GM12864 (cell line): ENCODE results near the gene NKAIN4.

Source experiments
- DNase-seq: peaks from one replicate; pipeline ENCODE4 v3.0.0-alpha.2; 2011; ENCODE audit warnings: low read depth
- H3K4me3 ChIP-seq: 2 replicates; pipeline ENCODE4 v1.5.1; 2011; ENCODE audit warnings: mild to moderate bottlenecking, low read depth, low read length, control low read depth
- TF ChIP-seq, protein P1 (sequence below): IDR thresholded peaks from 2 replicates; pipeline ENCODE4 v1.5.1; 2011; ENCODE audit warnings: low read depth, mild to moderate bottlenecking, moderate library complexity, low read length, control low read depth, inconsistent platforms; ENCODE audit errors: missing control alignments

The NKAIN4 gene

DNA sequence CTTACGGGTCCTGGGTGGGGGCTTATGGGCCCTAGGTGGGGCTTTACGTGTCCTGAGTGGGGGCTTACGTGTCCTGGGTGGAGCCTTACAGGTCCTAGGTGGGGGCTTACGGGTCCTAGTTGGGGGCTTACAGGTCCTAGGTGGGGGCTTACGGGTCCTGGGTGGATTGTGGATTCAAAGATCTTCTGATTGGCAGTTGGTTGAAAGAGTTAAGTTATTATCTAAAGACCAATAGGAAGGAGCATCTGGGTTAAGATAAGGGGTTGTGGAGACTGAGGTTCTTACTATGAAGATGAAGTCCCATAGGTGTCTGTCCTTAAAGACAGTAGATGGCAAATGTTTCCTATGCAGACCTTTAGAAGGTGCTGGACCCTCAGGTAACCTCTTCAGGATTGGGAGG is 27.0 kb downstream of the NKAIN4 start:
- no peak for DNase-seq
- no peak overlapping the region for H3K4me3 ChIP-seq
- TF ChIP-seq, protein P1, sequence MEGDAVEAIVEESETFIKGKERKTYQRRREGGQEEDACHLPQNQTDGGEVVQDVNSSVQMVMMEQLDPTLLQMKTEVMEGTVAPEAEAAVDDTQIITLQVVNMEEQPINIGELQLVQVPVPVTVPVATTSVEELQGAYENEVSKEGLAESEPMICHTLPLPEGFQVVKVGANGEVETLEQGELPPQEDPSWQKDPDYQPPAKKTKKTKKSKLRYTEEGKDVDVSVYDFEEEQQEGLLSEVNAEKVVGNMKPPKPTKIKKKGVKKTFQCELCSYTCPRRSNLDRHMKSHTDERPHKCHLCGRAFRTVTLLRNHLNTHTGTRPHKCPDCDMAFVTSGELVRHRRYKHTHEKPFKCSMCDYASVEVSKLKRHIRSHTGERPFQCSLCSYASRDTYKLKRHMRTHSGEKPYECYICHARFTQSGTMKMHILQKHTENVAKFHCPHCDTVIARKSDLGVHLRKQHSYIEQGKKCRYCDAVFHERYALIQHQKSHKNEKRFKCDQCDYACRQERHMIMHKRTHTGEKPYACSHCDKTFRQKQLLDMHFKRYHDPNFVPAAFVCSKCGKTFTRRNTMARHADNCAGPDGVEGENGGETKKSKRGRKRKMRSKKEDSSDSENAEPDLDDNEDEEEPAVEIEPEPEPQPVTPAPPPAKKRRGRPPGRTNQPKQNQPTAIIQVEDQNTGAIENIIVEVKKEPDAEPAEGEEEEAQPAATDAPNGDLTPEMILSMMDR, result no peak

DNA sequence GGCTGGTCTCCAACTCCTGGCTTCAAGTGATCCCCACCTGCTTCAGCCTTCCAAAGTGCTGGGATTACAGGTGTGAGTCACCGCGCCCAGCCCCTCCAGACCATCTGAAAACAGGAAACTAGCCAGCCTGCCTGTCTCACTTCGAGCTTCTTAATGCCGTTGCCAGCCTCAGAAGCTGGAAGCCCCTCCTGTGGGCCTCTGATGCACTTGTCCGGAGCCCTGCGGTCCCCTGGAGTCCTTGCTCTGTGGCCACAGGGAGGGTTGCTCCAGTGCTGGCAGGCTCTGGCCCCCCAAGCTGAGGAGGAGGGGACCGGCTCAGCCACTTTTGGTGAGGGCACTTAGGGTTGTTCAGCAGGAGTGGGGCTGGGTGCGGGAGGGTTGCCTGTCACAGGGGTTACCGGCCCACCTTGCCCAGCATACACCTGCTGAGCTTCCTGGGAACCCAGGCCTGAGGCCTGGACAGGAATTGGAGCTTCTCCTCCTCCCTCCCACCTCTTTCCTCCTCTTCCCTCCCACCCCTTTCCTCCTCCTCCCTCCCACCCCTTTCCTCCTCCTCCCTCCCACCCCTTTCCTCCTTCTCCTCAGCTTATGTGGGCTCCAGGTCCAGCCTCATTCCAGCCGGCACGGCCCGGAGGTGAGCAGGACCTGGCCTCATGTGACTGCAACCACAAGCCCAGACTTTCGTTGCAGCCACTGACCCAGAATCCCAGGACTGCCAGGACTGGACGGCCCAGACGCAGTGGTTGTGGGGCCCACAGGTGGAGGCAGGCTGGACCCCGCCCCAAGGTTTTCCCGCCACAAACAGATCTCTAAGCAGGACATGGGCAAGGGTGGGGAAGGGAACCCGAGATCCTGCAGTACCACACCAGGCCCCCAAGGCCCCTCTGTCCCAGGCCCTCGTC is 28.0 kb downstream of the NKAIN4 start:
- H3K4me3 ChIP-seq, result no peak overlapping the region
- TF ChIP-seq, protein P1, result no peak
- DNase-seq, result no peak

DNA sequence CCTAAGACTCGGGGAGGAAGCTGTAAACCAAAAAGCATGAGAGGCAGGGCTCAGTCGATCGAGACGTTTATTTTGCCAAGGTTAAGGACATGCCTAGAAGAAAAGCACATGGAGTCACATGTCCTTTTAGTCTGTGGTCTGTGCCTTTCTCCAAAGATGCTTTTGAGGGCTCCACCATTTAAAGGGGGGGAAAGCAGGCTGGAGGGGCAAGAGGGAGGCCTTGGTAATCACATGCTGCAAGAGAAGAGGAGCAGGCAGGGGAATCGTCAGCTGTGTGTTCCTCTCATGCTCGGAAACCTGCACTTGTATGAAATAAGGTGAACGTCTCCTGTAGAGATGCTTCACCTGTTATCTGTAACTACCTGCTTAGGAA is 29.2 kb downstream of the NKAIN4 start:
- TF ChIP-seq, protein P1, result no peak
- no peak for DNase-seq
- no peak overlapping the region for H3K4me3 ChIP-seq

DNA sequence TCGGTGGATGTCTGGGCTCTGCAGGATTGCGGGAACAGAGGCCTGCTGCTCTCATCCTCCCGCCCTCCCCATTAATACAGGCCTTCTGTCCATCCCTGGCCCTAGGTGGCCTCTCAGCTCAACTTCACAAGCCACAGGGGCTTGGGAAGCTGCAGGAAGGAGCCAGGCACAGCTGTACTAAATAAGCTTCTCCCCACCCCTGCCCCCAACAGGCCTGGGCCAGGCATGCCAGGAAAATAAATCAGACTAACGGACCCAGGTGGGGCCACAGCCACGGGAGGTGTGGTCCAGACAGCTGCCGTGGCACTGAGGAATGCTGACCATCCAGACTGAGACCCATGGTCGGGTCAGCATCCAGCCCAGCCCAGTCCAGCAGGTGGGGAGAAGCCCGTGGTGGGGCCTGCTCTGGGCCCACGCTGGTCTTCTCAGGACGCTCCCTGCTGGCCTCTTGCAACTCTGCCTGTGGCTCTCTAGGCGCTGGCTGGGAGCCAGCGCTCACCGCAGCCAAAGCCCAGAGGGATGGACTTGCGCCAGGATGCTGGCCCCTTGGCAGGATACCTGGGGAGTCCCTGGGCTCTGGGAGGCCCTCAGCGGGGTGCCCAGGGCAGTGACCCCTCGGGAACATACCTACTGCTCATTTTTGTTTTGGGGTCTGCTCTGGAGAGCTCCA is 29.7 kb downstream of the NKAIN4 start:
- TF ChIP-seq, protein P1, result no peak
- DNase-seq, result no peak
- H3K4me3 ChIP-seq, result no peak overlapping the region

DNA sequence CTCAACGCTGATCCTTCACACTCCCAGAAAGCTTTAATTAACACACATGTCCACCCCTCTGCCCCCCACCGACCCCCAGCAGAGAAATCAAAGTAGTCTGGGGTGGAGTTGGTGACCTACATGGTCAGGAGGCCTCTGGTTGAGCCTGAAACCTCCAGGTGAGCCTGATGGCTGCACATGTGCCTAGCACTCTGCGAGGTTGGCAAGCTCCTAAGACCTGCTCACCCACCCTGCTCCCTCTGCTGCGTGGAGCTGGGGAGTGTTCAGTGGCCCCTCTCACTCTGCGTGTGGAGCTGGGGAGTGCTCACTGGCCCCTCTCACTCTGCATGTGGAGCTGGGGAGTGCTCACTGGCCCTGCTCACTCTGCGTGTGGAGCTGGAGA is 30.4 kb downstream of the NKAIN4 start:
- no peak for DNase-seq
- TF ChIP-seq, protein P1, result no peak
- H3K4me3 ChIP-seq, result no peak overlapping the region

DNA sequence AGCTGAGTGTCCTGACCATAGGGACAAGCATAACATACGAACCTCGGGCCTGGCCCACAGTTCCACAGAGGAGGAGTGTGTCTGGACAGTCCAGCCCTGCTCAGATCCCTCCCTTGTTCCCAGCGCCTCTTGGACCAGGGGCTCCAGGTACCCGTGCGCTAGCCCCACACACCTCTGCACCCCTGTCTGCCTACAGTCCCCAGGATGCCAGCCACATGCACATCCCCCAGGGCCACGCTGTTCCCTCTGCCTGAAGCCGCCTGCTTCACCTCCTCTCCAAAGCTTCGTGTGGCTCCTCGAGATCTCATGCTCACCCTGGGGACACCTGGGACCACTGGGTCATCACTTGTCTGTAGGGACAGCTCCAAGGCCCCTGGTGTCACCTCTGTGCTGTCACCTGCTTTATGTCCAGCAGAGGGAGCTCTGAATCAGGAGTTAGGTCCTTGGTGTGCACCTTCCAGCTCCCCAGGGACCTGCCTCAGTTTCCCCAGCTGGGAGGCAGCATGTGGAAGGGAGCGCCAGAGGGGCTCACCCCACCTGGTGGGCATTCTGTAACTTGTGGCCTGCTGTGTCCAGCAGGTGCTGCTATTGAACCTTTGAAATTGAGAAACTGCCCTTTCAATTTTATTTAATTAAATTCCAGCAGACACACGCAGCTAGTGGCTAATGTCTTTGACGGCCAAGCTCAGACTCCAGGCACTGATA is 31.0 kb downstream of the NKAIN4 start:
- H3K4me3 ChIP-seq, result no peak overlapping the region
- DNase-seq, result no peak
- TF ChIP-seq, protein P1, result peak; percentile 88
